K562 (cell line): ENCODE data around the gene PCSK7.

Experiments
- ZNF3 ChIP-seq: fragments of 250-450 bp; sonication (Bioruptor Pico); IDR thresholded peaks from 2 replicates; pipeline ENCODE4 v1.5.0; 2021; ENCODE audit warnings: mild to moderate bottlenecking, moderate library complexity
- TF ChIP-seq, protein P1 (sequence below), 3 experiments: IDR thresholded peaks in 2 of 3; conservative IDR thresholded peaks in 1 of 3; 2 replicates each; pipeline ENCODE4 v1.5.1; 2011 to 2012; ENCODE audit warnings: low read length in 3 of 3, mild to moderate bottlenecking in 3 of 3, control low read depth in 2 of 3, improper control_type of control experiment in 1 of 3, inconsistent platforms in 1 of 3, low read depth in 1 of 3, mixed read lengths in 1 of 3, moderate library complexity in 1 of 3; ENCODE audit not compliant: insufficient read depth in 2 of 3
- TF ChIP-seq, protein P2 (sequence below): conservative IDR thresholded peaks from 2 replicates; pipeline ENCODE4 v1.6.1; 2011; ENCODE audit warnings: low read depth, mild to moderate bottlenecking, low read length; ENCODE audit not compliant: control insufficient read depth

DNA sequence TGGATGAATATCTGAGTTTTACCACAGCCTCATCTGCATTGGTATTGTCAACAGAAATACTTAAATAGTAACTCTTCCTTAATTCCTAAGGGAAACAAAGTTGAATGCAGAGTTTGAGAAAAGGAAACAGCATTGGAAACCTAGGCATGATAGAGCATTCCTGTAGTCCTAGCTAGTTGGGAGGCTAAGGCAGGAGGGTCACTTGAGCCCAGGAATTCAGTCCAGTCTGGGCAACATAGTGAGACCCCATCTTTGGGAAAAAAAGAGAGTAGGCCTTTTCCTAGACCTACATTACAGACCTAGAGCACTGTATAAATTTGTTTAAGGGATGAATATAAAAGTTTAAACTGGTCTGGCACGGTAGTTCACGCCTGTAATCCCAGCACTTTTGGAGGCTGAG is 74.4 kb downstream of the PCSK7 start:
- TF ChIP-seq ZNF3 (CRISPR knock-in tag) = no peak
- TF ChIP-seq, protein P1, sequence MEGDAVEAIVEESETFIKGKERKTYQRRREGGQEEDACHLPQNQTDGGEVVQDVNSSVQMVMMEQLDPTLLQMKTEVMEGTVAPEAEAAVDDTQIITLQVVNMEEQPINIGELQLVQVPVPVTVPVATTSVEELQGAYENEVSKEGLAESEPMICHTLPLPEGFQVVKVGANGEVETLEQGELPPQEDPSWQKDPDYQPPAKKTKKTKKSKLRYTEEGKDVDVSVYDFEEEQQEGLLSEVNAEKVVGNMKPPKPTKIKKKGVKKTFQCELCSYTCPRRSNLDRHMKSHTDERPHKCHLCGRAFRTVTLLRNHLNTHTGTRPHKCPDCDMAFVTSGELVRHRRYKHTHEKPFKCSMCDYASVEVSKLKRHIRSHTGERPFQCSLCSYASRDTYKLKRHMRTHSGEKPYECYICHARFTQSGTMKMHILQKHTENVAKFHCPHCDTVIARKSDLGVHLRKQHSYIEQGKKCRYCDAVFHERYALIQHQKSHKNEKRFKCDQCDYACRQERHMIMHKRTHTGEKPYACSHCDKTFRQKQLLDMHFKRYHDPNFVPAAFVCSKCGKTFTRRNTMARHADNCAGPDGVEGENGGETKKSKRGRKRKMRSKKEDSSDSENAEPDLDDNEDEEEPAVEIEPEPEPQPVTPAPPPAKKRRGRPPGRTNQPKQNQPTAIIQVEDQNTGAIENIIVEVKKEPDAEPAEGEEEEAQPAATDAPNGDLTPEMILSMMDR (IDR thresholded peaks at IDR 0.05 in 2 of 3, conservative IDR thresholded peaks at IDR 0.05 in 1 of 3; ENCODE audit: insufficient read depth in 2 of 3, low read depth in 1 of 3, low read length in 3 of 3) = no peak
- TF ChIP-seq, protein P2, sequence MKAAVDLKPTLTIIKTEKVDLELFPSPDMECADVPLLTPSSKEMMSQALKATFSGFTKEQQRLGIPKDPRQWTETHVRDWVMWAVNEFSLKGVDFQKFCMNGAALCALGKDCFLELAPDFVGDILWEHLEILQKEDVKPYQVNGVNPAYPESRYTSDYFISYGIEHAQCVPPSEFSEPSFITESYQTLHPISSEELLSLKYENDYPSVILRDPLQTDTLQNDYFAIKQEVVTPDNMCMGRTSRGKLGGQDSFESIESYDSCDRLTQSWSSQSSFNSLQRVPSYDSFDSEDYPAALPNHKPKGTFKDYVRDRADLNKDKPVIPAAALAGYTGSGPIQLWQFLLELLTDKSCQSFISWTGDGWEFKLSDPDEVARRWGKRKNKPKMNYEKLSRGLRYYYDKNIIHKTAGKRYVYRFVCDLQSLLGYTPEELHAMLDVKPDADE = no peak
